ENCODE measurements around the gene LRRC3C.

DNA sequence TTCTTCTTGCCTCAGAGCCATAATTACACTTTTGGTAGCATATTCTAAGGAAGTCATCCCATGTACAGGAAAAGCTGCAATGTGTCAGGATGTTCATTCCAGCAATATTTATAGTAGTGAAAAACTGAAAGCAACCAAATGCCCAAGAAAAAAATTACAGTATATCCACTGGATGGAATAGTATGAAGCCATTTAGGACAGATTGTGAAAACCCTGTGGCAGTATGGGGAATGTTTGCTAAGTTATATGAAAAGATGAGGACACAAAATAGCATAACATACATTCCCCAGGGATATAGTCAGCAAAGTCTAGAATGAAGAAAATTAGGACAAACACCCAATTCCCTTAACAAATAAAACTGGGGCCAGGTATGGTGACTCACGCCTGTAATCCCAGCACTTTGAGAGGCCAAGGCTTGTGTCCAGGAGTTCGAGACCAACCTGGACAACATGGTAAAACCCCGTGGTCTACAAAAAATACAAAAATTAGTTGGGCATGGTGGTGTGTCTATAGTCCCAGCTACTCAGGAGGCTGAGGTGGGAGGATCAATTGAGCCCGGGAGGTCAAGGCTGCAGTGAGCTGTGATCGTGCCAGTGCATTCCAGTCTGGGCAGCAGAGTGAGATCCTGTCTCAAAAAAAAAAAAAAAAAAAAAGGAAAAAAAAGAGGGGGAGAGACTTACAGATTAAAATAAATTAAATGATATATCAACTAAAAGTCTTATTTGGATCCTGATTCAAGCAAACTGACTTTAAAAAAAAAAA lies 2.3 kb downstream of the LRRC3C start:
- TF ChIP-seq, protein P1, sequence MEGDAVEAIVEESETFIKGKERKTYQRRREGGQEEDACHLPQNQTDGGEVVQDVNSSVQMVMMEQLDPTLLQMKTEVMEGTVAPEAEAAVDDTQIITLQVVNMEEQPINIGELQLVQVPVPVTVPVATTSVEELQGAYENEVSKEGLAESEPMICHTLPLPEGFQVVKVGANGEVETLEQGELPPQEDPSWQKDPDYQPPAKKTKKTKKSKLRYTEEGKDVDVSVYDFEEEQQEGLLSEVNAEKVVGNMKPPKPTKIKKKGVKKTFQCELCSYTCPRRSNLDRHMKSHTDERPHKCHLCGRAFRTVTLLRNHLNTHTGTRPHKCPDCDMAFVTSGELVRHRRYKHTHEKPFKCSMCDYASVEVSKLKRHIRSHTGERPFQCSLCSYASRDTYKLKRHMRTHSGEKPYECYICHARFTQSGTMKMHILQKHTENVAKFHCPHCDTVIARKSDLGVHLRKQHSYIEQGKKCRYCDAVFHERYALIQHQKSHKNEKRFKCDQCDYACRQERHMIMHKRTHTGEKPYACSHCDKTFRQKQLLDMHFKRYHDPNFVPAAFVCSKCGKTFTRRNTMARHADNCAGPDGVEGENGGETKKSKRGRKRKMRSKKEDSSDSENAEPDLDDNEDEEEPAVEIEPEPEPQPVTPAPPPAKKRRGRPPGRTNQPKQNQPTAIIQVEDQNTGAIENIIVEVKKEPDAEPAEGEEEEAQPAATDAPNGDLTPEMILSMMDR (tag by site-specific recombination; IDR thresholded peaks at IDR 0.05) = no peak
- TF ChIP-seq SP3 (tag by site-specific recombination; IDR thresholded peaks at IDR 0.05) = no peak
- TF ChIP-seq ZFP37 (tag by site-specific recombination; IDR thresholded peaks at IDR 0.05) = no peak
- TF ChIP-seq ZNF514 (tag by site-specific recombination; IDR thresholded peaks at IDR 0.05) = no peak
- no peak for TF ChIP-seq WT1 (tag by site-specific recombination; IDR thresholded peaks at IDR 0.05)
- TF ChIP-seq ZNF600 (tag by site-specific recombination; IDR thresholded peaks at IDR 0.05) = no peak
- TF ChIP-seq, protein P2, sequence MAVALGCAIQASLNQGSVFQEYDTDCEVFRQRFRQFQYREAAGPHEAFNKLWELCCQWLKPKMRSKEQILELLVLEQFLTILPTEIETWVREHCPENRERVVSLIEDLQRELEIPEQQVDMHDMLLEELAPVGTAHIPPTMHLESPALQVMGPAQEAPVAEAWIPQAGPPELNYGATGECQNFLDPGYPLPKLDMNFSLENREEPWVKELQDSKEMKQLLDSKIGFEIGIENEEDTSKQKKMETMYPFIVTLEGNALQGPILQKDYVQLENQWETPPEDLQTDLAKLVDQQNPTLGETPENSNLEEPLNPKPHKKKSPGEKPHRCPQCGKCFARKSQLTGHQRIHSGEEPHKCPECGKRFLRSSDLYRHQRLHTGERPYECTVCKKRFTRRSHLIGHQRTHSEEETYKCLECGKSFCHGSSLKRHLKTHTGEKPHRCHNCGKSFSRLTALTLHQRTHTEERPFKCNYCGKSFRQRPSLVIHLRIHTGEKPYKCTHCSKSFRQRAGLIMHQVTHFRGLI (tag by site-specific recombination; IDR thresholded peaks at IDR 0.05) = no peak
- TF ChIP-seq ZNF596 (tag by site-specific recombination; IDR thresholded peaks at IDR 0.05) = no peak
- TF ChIP-seq REST (tag by site-specific recombination; IDR thresholded peaks at IDR 0.05) = no peak
- TF ChIP-seq ZNF510 (tag by site-specific recombination; IDR thresholded peaks at IDR 0.05; ENCODE audit: insufficient replicate concordance) = no peak
